Smooth muscle cell (in vitro differentiated cells): Measurements from ENCODE around the gene DSCAM. TPM values are rescaled to one million over a fixed set of nuclear protein-coding genes. Genes with fewer than 3 reads are reported as not detected.

ENCODE experiments used
- DNase-seq: peaks from one replicate; lab custom pipeline; 2025; ENCODE audit not compliant: unreplicated experiment; lab: John Stamatoyannopoulos, UW
- H2AFZ ChIP-seq: fragments of 200-600 bp; sonication (generic); 2 replicates; pipeline ENCODE4 v1.6.0; 2016; ENCODE audit warnings: antibody characterized with exemption, low read depth, mild to moderate bottlenecking
- H3F3A ChIP-seq: fragments of 200-600 bp; sonication (generic); 2 replicates; pipeline ENCODE4 v1.6.0; 2017; ENCODE audit warnings: antibody characterized with exemption, low read depth
- H3K27ac ChIP-seq: fragments of 200-600 bp; sonication (generic); 2 replicates; pipeline ENCODE4 v1.5.1; 2016; ENCODE audit warnings: low read depth, mild to moderate bottlenecking
- H3K27me3 ChIP-seq: fragments of 200-600 bp; sonication (generic); 2 replicates; pipeline ENCODE4 v1.6.1; 2016; ENCODE audit warnings: low read depth, mild to moderate bottlenecking
- H3K36me3 ChIP-seq: fragments of 200-600 bp; sonication (generic); 2 replicates; pipeline ENCODE4 v1.5.1; 2016; ENCODE audit warnings: low read depth
- H3K4me1 ChIP-seq: fragments of 200-600 bp; sonication (generic); 2 replicates; pipeline ENCODE4 v1.5.1; 2016; ENCODE audit warnings: low read depth
- H3K4me2 ChIP-seq: fragments of 200-600 bp; sonication (generic); 2 replicates; pipeline ENCODE4 v1.6.0; 2016; ENCODE audit warnings: mild to moderate bottlenecking
- H3K4me3 ChIP-seq: fragments of 200-600 bp; sonication (generic); 2 replicates; pipeline ENCODE4 v1.5.1; 2016; ENCODE audit warnings: mild to moderate bottlenecking
- H3K79me2 ChIP-seq: fragments of 200-600 bp; sonication (generic); 2 replicates; pipeline ENCODE4 v1.6.0; 2016; ENCODE audit warnings: low read depth, mild to moderate bottlenecking
- H3K9ac ChIP-seq: fragments of 200-600 bp; sonication (generic); 2 replicates; pipeline ENCODE4 v1.6.0; 2016; ENCODE audit warnings: low read depth
- H3K9me3 ChIP-seq: fragments of 200-600 bp; sonication (generic); replicated peaks from 2 replicates; pipeline ENCODE4 v1.5.1; 2016; ENCODE audit warnings: low read depth
- H4K20me1 ChIP-seq: fragments of 200-600 bp; sonication (generic); 2 replicates; pipeline ENCODE4 v1.6.0; 2016; ENCODE audit warnings: low read depth
- WGBS: methylation state at CpG from one replicate; pipeline ENCODE4 v1.1.7; 2016; ENCODE audit warnings: low lambda C conversion rate; 5-methylcytosine and 5-hydroxymethylcytosine counted together
- polyA plus RNA-seq: library from polyadenylated mRNA; unstranded; fragments of >200 nt; fragmentation: Nextera tagmentation; extraction: Ambion mirVana; gene quantifications from 2 replicates; pipeline ENCODE4 v1.2.1, GENCODE V29; 2016
- total RNA-seq: library from RNA; depleted of rRNA; stranded (reverse); fragments of >200 nt; gene quantifications from 2 replicates; pipeline ENCODE4 v1.2.3, GENCODE V29; 2014
- TF ChIP-seq, protein P1 (sequence below): fragments of 200-600 bp; sonication (generic); IDR thresholded peaks from 2 replicates; pipeline ENCODE4 v1.5.1; 2017; ENCODE audit warnings: borderline replicate concordance, mild to moderate bottlenecking, antibody characterized with exemption; ENCODE audit not compliant: insufficient read depth, poor library complexity, severe bottlenecking

The DSCAM gene
- total and polyA plus RNA-seq, 2 experiments from 2014 or later: not detected

DNA sequence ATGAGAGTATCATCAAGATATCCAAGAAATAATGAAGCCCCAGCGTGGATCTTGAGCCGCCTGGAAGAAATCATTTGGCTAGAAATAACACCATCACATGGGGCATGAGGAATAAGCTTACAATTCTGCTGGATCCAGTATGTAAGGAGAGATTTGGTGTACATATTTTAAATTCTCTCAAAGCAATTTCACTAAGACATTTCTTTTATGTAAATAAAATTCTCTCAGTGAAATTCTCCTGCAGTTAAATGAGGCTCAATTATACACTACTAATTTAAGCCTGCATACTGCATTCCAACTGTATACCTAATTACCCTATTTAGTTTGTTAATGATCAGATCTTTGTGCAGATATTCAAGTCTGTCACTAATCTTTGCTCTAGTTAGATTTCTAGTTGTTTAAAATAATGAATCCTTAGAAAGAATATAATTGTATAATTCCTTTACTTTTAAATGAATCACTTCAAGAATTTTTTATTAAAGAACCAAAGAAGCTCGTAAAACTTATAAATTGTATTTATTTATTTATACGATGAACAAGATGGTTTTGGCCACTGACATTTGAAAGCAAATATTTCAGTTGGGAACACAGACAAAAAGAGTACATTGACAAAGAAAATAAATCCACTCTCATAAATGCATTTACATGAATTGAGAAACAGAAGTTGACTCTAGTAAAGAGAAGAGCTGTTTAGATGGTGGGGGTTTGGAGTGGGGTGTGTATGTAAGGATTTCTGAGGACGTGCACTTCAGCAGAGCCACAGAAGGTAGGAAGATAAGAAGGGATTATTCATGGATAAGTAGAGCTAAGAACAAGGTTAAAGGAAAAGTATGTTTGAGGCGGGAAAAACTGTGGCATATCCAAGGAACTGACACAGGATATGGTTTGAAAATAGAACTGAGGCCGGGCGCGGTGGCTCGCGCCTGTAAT, 466.8 kb downstream of the DSCAM start:
- 93% methylated on average over 11 of the region's 11 CpGs for WGBS
- TF ChIP-seq, protein P1, sequence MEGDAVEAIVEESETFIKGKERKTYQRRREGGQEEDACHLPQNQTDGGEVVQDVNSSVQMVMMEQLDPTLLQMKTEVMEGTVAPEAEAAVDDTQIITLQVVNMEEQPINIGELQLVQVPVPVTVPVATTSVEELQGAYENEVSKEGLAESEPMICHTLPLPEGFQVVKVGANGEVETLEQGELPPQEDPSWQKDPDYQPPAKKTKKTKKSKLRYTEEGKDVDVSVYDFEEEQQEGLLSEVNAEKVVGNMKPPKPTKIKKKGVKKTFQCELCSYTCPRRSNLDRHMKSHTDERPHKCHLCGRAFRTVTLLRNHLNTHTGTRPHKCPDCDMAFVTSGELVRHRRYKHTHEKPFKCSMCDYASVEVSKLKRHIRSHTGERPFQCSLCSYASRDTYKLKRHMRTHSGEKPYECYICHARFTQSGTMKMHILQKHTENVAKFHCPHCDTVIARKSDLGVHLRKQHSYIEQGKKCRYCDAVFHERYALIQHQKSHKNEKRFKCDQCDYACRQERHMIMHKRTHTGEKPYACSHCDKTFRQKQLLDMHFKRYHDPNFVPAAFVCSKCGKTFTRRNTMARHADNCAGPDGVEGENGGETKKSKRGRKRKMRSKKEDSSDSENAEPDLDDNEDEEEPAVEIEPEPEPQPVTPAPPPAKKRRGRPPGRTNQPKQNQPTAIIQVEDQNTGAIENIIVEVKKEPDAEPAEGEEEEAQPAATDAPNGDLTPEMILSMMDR: no peak
- H3K4me3 ChIP-seq: no peak overlapping the region
- no peaks in the 10 kb centered on the region for H3K4me1 ChIP-seq
- no peaks in the 10 kb centered on the region for H3K9me3 ChIP-seq
- H3K9ac ChIP-seq: no peak overlapping the region
- DNase-seq: no peak
- no peaks in the 10 kb centered on the region for H3F3A ChIP-seq
- H3K27ac ChIP-seq: no peak overlapping the region
- no peaks in the 10 kb centered on the region for H4K20me1 ChIP-seq
- H3K36me3 ChIP-seq: no peaks in the 10 kb centered on the region
- H3K27me3 ChIP-seq: no peaks in the 10 kb centered on the region
- H3K4me2 ChIP-seq: no peak overlapping the region
- no peak overlapping the region for H2AFZ ChIP-seq
- no peaks in the 10 kb centered on the region for H3K79me2 ChIP-seq

DNA sequence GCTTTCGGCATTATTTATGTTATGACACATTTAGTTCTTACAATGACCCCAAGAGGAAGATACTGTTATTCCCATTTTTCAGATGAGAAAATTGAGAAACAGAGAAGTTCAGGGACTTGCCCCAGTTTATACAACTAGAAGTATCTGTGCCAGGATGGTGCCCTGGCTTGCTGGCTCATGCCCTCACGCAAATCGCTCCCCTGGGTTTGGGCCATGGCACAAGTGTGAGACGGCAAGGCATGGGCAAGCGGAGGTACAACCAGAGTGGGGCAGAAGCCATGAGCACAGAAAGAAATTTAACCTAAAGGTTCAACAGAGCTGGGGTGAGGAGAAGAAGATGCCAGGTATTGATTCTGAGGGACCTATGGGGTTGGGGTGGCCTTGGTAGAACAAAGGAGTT, 469.8 kb downstream of the DSCAM start:
- no peak overlapping the region for H3K4me2 ChIP-seq
- WGBS: 96% methylated on average over 5 of the region's 5 CpGs
- no peak overlapping the region for H3K9ac ChIP-seq
- H2AFZ ChIP-seq: no peak overlapping the region
- no peaks in the 10 kb centered on the region for H3K79me2 ChIP-seq
- TF ChIP-seq, protein P1: no peak
- no peaks in the 10 kb centered on the region for H3K9me3 ChIP-seq
- no peaks in the 10 kb centered on the region for H3K36me3 ChIP-seq
- DNase-seq: no peak
- no peaks in the 10 kb centered on the region for H4K20me1 ChIP-seq
- H3K4me3 ChIP-seq: no peak overlapping the region
- no peaks in the 10 kb centered on the region for H3F3A ChIP-seq
- no peaks in the 10 kb centered on the region for H3K4me1 ChIP-seq
- no peaks in the 10 kb centered on the region for H3K27me3 ChIP-seq
- H3K27ac ChIP-seq: no peak overlapping the region

DNA sequence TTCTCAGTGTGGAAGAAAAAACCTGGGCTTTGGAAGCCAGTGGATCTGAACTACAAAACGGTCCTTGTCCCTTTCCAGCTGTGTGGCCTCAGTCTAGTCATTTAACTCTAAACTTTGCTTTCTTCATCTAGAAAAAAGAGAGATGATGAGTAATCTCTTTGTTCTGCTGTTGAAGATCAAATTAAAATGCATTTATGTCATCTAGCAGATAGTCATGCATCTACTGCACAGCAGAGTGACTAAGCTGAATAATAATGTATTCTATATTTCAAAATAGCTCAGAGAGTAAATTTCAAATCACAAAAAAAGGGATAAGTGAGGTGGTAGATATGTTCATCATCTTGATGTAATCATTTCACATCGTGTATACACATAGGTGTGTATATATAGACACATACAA, 473.2 kb downstream of the DSCAM start:
- WGBS: 69% methylated on average over 2 of the region's 2 CpGs
- Histone ChIP-seq H3K4me2 (no peak overlapping the region), H3F3A (no peaks in the 10 kb centered on the region), H3K4me3 (no peak overlapping the region), H3K36me3 (no peaks in the 10 kb centered on the region), H4K20me1 (no peaks in the 10 kb centered on the region), H3K79me2 (no peaks in the 10 kb centered on the region), H3K9ac (no peak overlapping the region), H3K4me1 (no peaks in the 10 kb centered on the region), H2AFZ (no peak overlapping the region), H3K27ac (no peak overlapping the region), H3K27me3 (no peaks in the 10 kb centered on the region), H3K9me3 (no peaks in the 10 kb centered on the region)
- no peak for DNase-seq
- TF ChIP-seq, protein P1: no peak

DNA sequence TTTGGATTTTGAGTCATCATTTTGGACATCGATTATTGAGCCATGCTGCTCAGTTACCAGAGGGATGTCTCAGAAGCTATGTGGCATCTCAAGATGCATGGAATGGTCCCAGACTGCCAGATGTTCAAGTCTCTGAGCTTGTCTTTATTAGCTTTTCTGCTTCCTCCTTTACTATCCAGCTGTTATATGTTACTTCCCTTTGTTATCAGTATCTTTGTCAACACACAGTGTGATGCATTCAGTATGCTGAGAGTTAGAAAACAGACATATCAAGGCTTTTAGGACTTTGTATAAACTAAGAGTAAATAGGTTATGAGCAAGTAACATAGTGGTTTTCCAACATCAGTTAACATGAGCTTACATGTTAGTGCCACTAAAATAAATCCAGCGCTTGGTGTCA, 474.5 kb downstream of the DSCAM start:
- no peak overlapping the region for H3K9ac ChIP-seq
- H3K4me2 ChIP-seq: no peak overlapping the region
- TF ChIP-seq, protein P1: no peak
- H3K27me3 ChIP-seq: no peaks in the 10 kb centered on the region
- H3K9me3 ChIP-seq: no peaks in the 10 kb centered on the region
- no peaks in the 10 kb centered on the region for H3F3A ChIP-seq
- DNase-seq: no peak
- no peaks in the 10 kb centered on the region for H3K79me2 ChIP-seq
- no peaks in the 10 kb centered on the region for H4K20me1 ChIP-seq
- H3K36me3 ChIP-seq: no peaks in the 10 kb centered on the region
- 75% methylated on average over 2 of the region's 2 CpGs for WGBS
- no peak overlapping the region for H2AFZ ChIP-seq
- H3K4me3 ChIP-seq: no peak overlapping the region
- no peaks in the 10 kb centered on the region for H3K4me1 ChIP-seq
- no peak overlapping the region for H3K27ac ChIP-seq
